Osteocyte (in vitro differentiated cells): ENCODE results near the gene ERG. TPM values are rescaled to one million over a fixed set of nuclear protein-coding genes. Genes with fewer than 3 reads are reported as not detected.

Experiments
- DNase-seq: peaks from one replicate; pipeline ENCODE4 v3.0.0; 2021; ENCODE audit warnings: mixed read lengths; ENCODE audit not compliant: unreplicated experiment; ENCODE audit errors: extremely low spot score
- H3K27ac Mint-ChIP-seq: one replicate; pipeline ENCODE4 v1.8.0; 2021; ENCODE audit warnings: mild to moderate bottlenecking, mixed read lengths; ENCODE audit not compliant: unreplicated experiment
- H3K27me3 Mint-ChIP-seq: one replicate; pipeline ENCODE4 v1.8.0; 2021; ENCODE audit warnings: mixed read lengths; ENCODE audit not compliant: unreplicated experiment
- H3K36me3 Mint-ChIP-seq: one replicate; pipeline ENCODE4 v1.8.0; 2021; ENCODE audit warnings: mixed read lengths; ENCODE audit not compliant: unreplicated experiment
- H3K4me1 Mint-ChIP-seq: one replicate; pipeline ENCODE4 v1.8.0; 2021; ENCODE audit warnings: mixed read lengths; ENCODE audit not compliant: unreplicated experiment
- H3K4me3 Mint-ChIP-seq: one replicate; pipeline ENCODE4 v1.8.0; 2021; ENCODE audit warnings: mild to moderate bottlenecking, moderate library complexity, mixed read lengths; ENCODE audit not compliant: unreplicated experiment
- H3K9me3 Mint-ChIP-seq: one replicate; pipeline ENCODE4 v1.8.0; 2021; ENCODE audit warnings: mixed read lengths; ENCODE audit not compliant: unreplicated experiment
- CTCF ChIP-seq: fragments of 200-600 bp; sonication (generic); IDR thresholded peaks from 2 replicates; pipeline ENCODE4 v1.5.0; 2021; ENCODE audit warnings: antibody characterized with exemption, mild to moderate bottlenecking, moderate library complexity
- total RNA-seq: library from RNA; stranded (reverse); gene quantifications from 2 replicates; pipeline ENCODE4 v1.2.1, GENCODE V29; 2021

ERG gene
- total RNA-seq, 1 donor from 2014 or later, result 11.0 TPM

DNA sequence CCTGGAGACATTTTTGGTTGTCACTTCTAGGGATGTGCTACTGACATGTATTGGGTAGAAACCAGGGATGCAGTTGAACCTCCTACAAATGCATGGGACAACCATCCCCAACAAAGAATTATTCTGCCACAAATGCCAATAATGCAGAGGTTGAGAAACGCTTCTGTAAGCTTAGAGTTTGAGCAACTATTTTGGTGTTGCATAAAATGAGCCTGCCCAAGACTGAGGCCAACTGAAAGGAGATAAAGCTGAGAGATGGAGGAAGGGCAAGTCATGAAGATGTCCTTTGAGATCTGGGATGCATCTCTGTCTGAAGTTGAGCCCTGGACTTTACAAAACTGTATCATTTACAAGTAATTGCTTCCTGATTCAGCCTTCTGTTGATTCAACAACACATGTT lies 134.6 kb downstream of the ERG start:
- DNase-seq, result no peak
- no peak for TF ChIP-seq CTCF
- Mint-ChIP-seq H3K36me3 (no peaks in the 10 kb centered on the region), H3K27ac (no peak overlapping the region), H3K9me3 (no peaks in the 10 kb centered on the region), H3K4me3 (no peak overlapping the region), H3K27me3 (no peaks in the 10 kb centered on the region), H3K4me1 (no peaks in the 10 kb centered on the region)

GRCh38 chr21:38361324-38361723 lies 137.0 kb downstream of the ERG start:
- Mint-ChIP-seq H3K27ac (no peak overlapping the region), H3K36me3 (no peaks in the 10 kb centered on the region), H3K4me3 (no peak overlapping the region), H3K9me3 (no peaks in the 10 kb centered on the region), H3K4me1 (peaks cover 2% of the 10 kb centered on the region), H3K27me3 (no peaks in the 10 kb centered on the region)
- peak; percentile 63 for DNase-seq
- no peak for TF ChIP-seq CTCF

- Mint-ChIP-seq H3K9me3 (no peaks in the 10 kb centered on the region), H3K36me3 (no peaks in the 10 kb centered on the region), H3K4me1 (peaks cover 8% of the 10 kb centered on the region), H3K4me3 (no peak overlapping the region), H3K27me3 (no peaks in the 10 kb centered on the region), H3K27ac (no peak overlapping the region)
- TF ChIP-seq CTCF, result no peak
- DNase-seq, result no peak
Observed at GRCh38 chr21:38359835-38360234, 138.4 kb downstream of the ERG start.

DNA sequence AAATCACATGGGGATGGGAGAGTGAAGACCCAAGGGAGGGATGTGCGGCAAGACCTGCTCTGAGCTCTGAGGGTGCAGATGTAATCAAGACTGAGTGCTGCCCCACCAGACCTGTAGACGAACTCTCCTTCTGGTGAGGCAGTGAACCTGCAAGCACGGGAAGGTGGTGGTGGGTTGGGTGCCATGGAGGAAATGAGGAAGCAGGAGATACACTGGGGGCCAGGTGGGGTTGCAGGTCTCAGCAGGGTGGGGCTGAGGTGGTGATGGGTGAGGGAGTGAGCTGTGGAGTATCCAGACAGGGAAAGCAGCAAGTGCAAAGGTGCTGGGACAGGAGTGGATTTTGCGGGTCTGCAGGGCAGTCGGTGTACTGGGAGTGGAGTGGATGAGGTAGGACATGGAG lies 139.2 kb downstream of the ERG start:
- H3K27me3 Mint-ChIP-seq, result no peaks in the 10 kb centered on the region
- DNase-seq, result no peak
- no peak overlapping the region for H3K27ac Mint-ChIP-seq
- H3K9me3 Mint-ChIP-seq, result no peaks in the 10 kb centered on the region
- peaks cover 11% of the 10 kb centered on the region for H3K4me1 Mint-ChIP-seq
- TF ChIP-seq CTCF, result no peak
- no peaks in the 10 kb centered on the region for H3K36me3 Mint-ChIP-seq
- H3K4me3 Mint-ChIP-seq, result no peak overlapping the region

DNA sequence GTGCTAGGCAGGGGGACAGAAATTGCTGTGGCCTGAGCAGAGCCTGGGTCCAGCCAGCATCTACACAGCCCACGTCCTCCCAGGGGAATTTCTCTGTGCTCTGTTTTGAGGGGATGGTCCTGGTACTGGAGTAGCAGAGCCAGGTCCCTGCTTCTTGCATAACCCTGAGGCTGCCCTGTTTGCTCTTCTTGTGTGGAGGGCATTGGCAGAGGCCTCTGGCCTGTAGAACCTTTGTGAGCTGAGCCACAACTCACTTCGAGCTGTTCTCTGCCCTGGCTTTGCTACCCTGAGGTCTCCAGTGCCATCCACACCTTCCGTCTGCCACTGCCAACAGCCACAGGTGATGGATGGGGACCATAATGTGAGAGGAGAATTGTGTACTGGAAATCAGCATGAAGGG lies 139.6 kb downstream of the ERG start:
- Mint-ChIP-seq H3K4me3 (no peak overlapping the region), H3K9me3 (no peaks in the 10 kb centered on the region), H3K27me3 (no peaks in the 10 kb centered on the region), H3K36me3 (no peaks in the 10 kb centered on the region), H3K4me1 (peaks cover 11% of the 10 kb centered on the region), H3K27ac (no peak overlapping the region)
- no peak for DNase-seq
- no peak for TF ChIP-seq CTCF
